H1 (cell line): ENCODE data around the gene SGO2. TPM values are rescaled to one million over a fixed set of nuclear protein-coding genes. Genes with fewer than 3 reads are reported as not detected.
"Not testable (repeated sequence)": the region's sequence is repeated elsewhere in the genome, so short reads cannot be mapped to it uniquely, and the experiment has no call there.

ENCODE experiments used
- CTCF ChIA-PET: fragments of 300-600 bp; sonication (Branson Sonifier 250); formaldehyde crosslinking; loops from one replicate; lab custom pipeline; 2021; ENCODE audit not compliant: partially characterized antibody; lab: Charles Lee
- POLR2A ChIA-PET: fragments of 300-600 bp; sonication (Branson Sonifier 250); formaldehyde crosslinking; loops from one replicate; lab custom pipeline; 2021; ENCODE audit warnings: inconsistent platforms; ENCODE audit not compliant: partially characterized antibody; lab: Charles Lee
- DNase-seq, 2 experiments: peaks; one replicate each; pipeline versions ENCODE4 v3.0.0 to v3.0.0-alpha.2; 2010 to 2022; ENCODE audit warnings: low spot score in 2 of 2, low read depth in 1 of 2, mixed read lengths in 1 of 2
- FAIRE-seq: peaks from 2 replicates; lab custom pipeline; 2011; peaks lifted over from hg19 to GRCh38; lab: Jason Lieb, UNC
- H2AFZ ChIP-seq: 2 replicates; pipeline ENCODE4 v1.8.1; 2012; ENCODE audit warnings: low read length, inconsistent platforms
- H2AK5ac ChIP-seq: 2 replicates; pipeline ENCODE4 v1.6.1; 2013; ENCODE audit warnings: low read depth, low read length
- H2BK120ac ChIP-seq: replicated peaks from 2 replicates; pipeline ENCODE3; 2013; ENCODE audit warnings: low read depth, low read length, inconsistent platforms
- H2BK12ac ChIP-seq: 2 replicates; pipeline ENCODE4 v1.6.1; 2013; ENCODE audit warnings: low read depth, low read length
- H2BK15ac ChIP-seq: 2 replicates; pipeline ENCODE4 v1.6.1; 2013; ENCODE audit warnings: low read length
- H2BK20ac ChIP-seq: 2 replicates; pipeline ENCODE4 v1.6.1; 2013; ENCODE audit warnings: low read length
- H2BK5ac ChIP-seq: 2 replicates; pipeline ENCODE4 v1.6.1; 2013; ENCODE audit warnings: low read depth, low read length
- H3K14ac ChIP-seq: 2 replicates; pipeline ENCODE4 v1.6.1; 2013; ENCODE audit warnings: inconsistent platforms; ENCODE audit not compliant: insufficient read length
- H3K18ac ChIP-seq: 2 replicates; pipeline ENCODE4 v1.6.1; 2013; ENCODE audit warnings: low read length; ENCODE audit errors: extremely low read depth
- H3K23ac ChIP-seq: 2 replicates; pipeline ENCODE4 v1.6.1; 2013; ENCODE audit warnings: inconsistent platforms; ENCODE audit not compliant: insufficient read length
- H3K23me2 ChIP-seq: 2 replicates; pipeline ENCODE4 v1.6.1; 2013; ENCODE audit warnings: low read depth, low read length
- H3K27ac ChIP-seq: 2 replicates; pipeline ENCODE4 v1.6.1; 2011; ENCODE audit warnings: low read depth, low read length, inconsistent platforms
- H3K27me3 ChIP-seq, 4 experiments: replicated peaks in 1 of 4; 1 replicate in 1 of 4; 2 replicates in 3 of 4; pipeline versions ENCODE4 v1.6.1 to v1.8.1; 2011 to 2013; ENCODE audit warnings: low read length in 3 of 4, mild to moderate bottlenecking in 3 of 4, inconsistent platforms in 2 of 4, mixed read lengths in 2 of 4, moderate library complexity in 1 of 4; ENCODE audit not compliant: control insufficient read depth in 3 of 4, insufficient read depth in 3 of 4; ENCODE audit errors: extremely low read depth in 1 of 4
- H3K36me3 ChIP-seq, 4 experiments: 2 replicates each; pipeline versions ENCODE4 v1.6.1 to v1.8.1; 2011 to 2013; ENCODE audit warnings: mild to moderate bottlenecking in 4 of 4, low read length in 3 of 4, moderate library complexity in 2 of 4, control low read depth in 1 of 4, inconsistent platforms in 1 of 4; ENCODE audit not compliant: insufficient read depth in 4 of 4, control insufficient read depth in 2 of 4
- H3K4ac ChIP-seq: replicated peaks from 2 replicates; pipeline ENCODE3; 2013; ENCODE audit warnings: low read length, low read depth, mixed read lengths, inconsistent platforms; ENCODE audit not compliant: insufficient read length
- H3K4me1 ChIP-seq, 4 experiments: replicated peaks in 1 of 4; 1 replicate in 1 of 4; 2 replicates in 3 of 4; pipeline versions ENCODE4 v1.6.1 to v1.8.1; 2011 to 2013; ENCODE audit warnings: low read length in 3 of 4, inconsistent platforms in 2 of 4, mixed read lengths in 1 of 4; ENCODE audit not compliant: insufficient read depth in 4 of 4, control insufficient read depth in 3 of 4
- H3K4me2 ChIP-seq, 2 experiments: 2 replicates each; pipeline versions ENCODE4 v1.6.1 to v1.8.1; 2011 to 2013; ENCODE audit warnings: low read depth in 2 of 2, low read length in 2 of 2, control low read depth in 1 of 2, inconsistent platforms in 1 of 2, mild to moderate bottlenecking in 1 of 2; ENCODE audit not compliant: insufficient read depth in 1 of 2
- H3K4me3 ChIP-seq, 4 experiments: fragments of 200-600, 300-600 bp in 1 of 4; sonication (generic), shearing (Covaris generic), sonication (Bioruptor Twin) in 1 of 4; 2 replicates each; pipeline versions ENCODE4 v1.5.1 to v1.8.1; 2011 to 2016; ENCODE audit warnings: low read length in 4 of 4, low read depth in 3 of 4, control low read depth in 2 of 4, inconsistent platforms in 2 of 4, mild to moderate bottlenecking in 2 of 4, mixed read lengths in 1 of 4, moderate library complexity in 1 of 4; ENCODE audit not compliant: insufficient read depth in 2 of 4; ENCODE audit errors: extremely low read depth in 1 of 4
- H3K56ac ChIP-seq: replicated peaks from 2 replicates; pipeline ENCODE3; 2013; ENCODE audit warnings: low read depth, mild to moderate bottlenecking, mixed read lengths, low read length, inconsistent platforms; ENCODE audit not compliant: insufficient read length
- H3K79me1 ChIP-seq: 2 replicates; pipeline ENCODE4 v1.6.1; 2013; ENCODE audit warnings: low read depth, low read length, control low read depth
- H3K79me2 ChIP-seq, 2 experiments: 2 replicates each; pipeline versions ENCODE4 v1.6.1 to v1.8.1; 2012 to 2013; ENCODE audit warnings: low read length in 2 of 2, mild to moderate bottlenecking in 2 of 2, inconsistent platforms in 1 of 2; ENCODE audit not compliant: insufficient read depth in 2 of 2, control insufficient read depth in 1 of 2
- H3K9ac ChIP-seq, 4 experiments: replicated peaks in 1 of 4; 1 replicate in 1 of 4; 2 replicates in 3 of 4; pipeline versions ENCODE4 v1.6.1 to v1.8.1; 2011 to 2013; ENCODE audit warnings: low read depth in 3 of 4, low read length in 3 of 4, control low read depth in 2 of 4, mild to moderate bottlenecking in 2 of 4, moderate library complexity in 2 of 4, inconsistent platforms in 1 of 4; ENCODE audit errors: extremely low read depth in 1 of 4
- H3K9me3 ChIP-seq, 2 experiments: 2 replicates each; pipeline versions ENCODE4 v1.6.1 to v1.8.1; 2012 to 2013; ENCODE audit warnings: mild to moderate bottlenecking in 2 of 2, moderate library complexity in 2 of 2, control low read depth in 1 of 2, inconsistent platforms in 1 of 2, low read depth in 1 of 2, low read length in 1 of 2, mixed read lengths in 1 of 2; ENCODE audit not compliant: insufficient read depth in 2 of 2
- H4K20me1 ChIP-seq, 2 experiments: replicated peaks in 1 of 2; 2 replicates each; pipeline versions ENCODE3 to v1.8.1; 2011 to 2013; ENCODE audit warnings: inconsistent platforms in 2 of 2, low read length in 2 of 2, mild to moderate bottlenecking in 1 of 2; ENCODE audit not compliant: insufficient read depth in 2 of 2, control insufficient read depth in 1 of 2
- H4K5ac ChIP-seq: 2 replicates; pipeline ENCODE4 v1.6.1; 2013; ENCODE audit warnings: low read length, low read depth, mixed read lengths, inconsistent platforms; ENCODE audit not compliant: insufficient read length
- H4K8ac ChIP-seq: 2 replicates; pipeline ENCODE4 v1.8.0; 2013; ENCODE audit warnings: mild to moderate bottlenecking, moderate library complexity, low read length, inconsistent platforms; ENCODE audit not compliant: insufficient read depth; ENCODE audit errors: extremely low read depth
- H4K91ac ChIP-seq: replicated peaks from 2 replicates; pipeline ENCODE3; 2013; ENCODE audit warnings: low read length, mixed read lengths, inconsistent platforms; ENCODE audit not compliant: insufficient read length
- BACH1 ChIP-seq: IDR thresholded peaks from 2 replicates; pipeline ENCODE4 v1.6.1; 2012; ENCODE audit warnings: low read length, improper control_type of control experiment
- EGR1 ChIP-seq: IDR thresholded peaks from 2 replicates; pipeline ENCODE4 v1.6.1; 2011; ENCODE audit warnings: low read depth, low read length, borderline replicate concordance
- WGBS, 2 experiments: shearing (Covaris generic) in 1 of 2; methylation state at CpG; one replicate each; pipeline versions ENCODE4 v1.1.6 to v1.1.7; 2013 to 2015; ENCODE audit warnings: low lambda C conversion rate in 2 of 2, mixed read lengths in 2 of 2, inconsistent platforms in 1 of 2, low coverage in 1 of 2, missing lambda C conversion rate in 1 of 2; ENCODE audit not compliant: insufficient replicate concordance in 2 of 2, insufficient coverage in 1 of 2, insufficient read length in 1 of 2; ENCODE audit errors: extremely low coverage in 1 of 2, missing lambda C conversion rate in 1 of 2; 5-methylcytosine and 5-hydroxymethylcytosine counted together
- polyA plus RNA-seq, 7 experiments: library from polyadenylated mRNA; depleted of rRNA in 3 of 7; stranded (reverse) in 5 of 7; unstranded in 2 of 7; fragments of >200 nt in 5 of 7; fragments of 200-250 nt in 2 of 7; gene quantifications; 1 replicate in 5 of 7; 2 replicates in 1 of 7; 4 replicates in 1 of 7; pipeline versions ENCODE4 v1.2.1 to v1.2.3, GENCODE V29; 2011 to 2013; ENCODE audit warnings: missing spikeins in 2 of 7, mixed read lengths in 2 of 7
- total RNA-seq: library from RNA; stranded (reverse); fragmentation: NEBNext Ultra II Directional; extraction: Animal tissue kit (Norgen Biotek cat#: 25700); gene quantifications from 2 replicates; pipeline ENCODE4 v1.2.1, GENCODE V29; 2021

Gene SGO2
- total and polyA plus RNA-seq, 2 of the 8 experiments (the other 6 are each of a cell fraction or from before 2014, with no cell fraction given), result 2.4 to 33.2 TPM

GRCh38 chr2:200540793-200541192 is 14.8 kb downstream of the SGO2 start:
- Histone ChIP-seq H3K4ac (no peak overlapping the region), H3K9ac (no peak overlapping the region), H2AFZ (no peak overlapping the region), H3K36me3 (peaks cover 0 to 19% (median 7%) of the 10 kb centered on the region in 4 experiments; a peak in 4 of 8 replicates), H3K14ac (no peak overlapping the region), H4K5ac (no peak overlapping the region), H3K4me1 (no peaks in the 10 kb centered on the region), H3K56ac (no peak overlapping the region), H4K8ac (no peak overlapping the region), H2BK12ac (no peak overlapping the region), H2BK20ac (no peak overlapping the region)
- CTCF ChIA-PET, result no interaction called here
- TF ChIP-seq BACH1, result no peak
- no peak for TF ChIP-seq EGR1
- TF ChIP-seq, all 59 proteins: peak for 0
- FAIRE-seq, result no peak
- no peak overlapping the region for H2AK5ac ChIP-seq
- POLR2A ChIA-PET, result no interaction called here
- no peak overlapping the region for H2BK15ac ChIP-seq
- H3K9me3 ChIP-seq, result no peaks in the 10 kb centered on the region
- no peaks in the 10 kb centered on the region for H3K27me3 ChIP-seq
- no peaks in the 10 kb centered on the region for H3K79me1 ChIP-seq
- no peak overlapping the region for H2BK120ac ChIP-seq
- H4K91ac ChIP-seq, result no peak overlapping the region
- no peak overlapping the region for H3K23ac ChIP-seq
- no peak for DNase-seq
- no peaks in the 10 kb centered on the region for H4K20me1 ChIP-seq
- H3K18ac ChIP-seq, result no peak overlapping the region
- no peak overlapping the region for H2BK5ac ChIP-seq
- no peaks in the 10 kb centered on the region for H3K23me2 ChIP-seq
- no peaks in the 10 kb centered on the region for H3K79me2 ChIP-seq
- H3K27ac ChIP-seq, result no peak overlapping the region
- H3K4me3 ChIP-seq, result no peak overlapping the region
- no peak overlapping the region for H3K4me2 ChIP-seq

GRCh38 chr2:200566596-200566995 is 40.6 kb downstream of the SGO2 start:
- FAIRE-seq, H4K91ac ChIP-seq, H2BK5ac ChIP-seq, H3K4me3 ChIP-seq, H3K9ac ChIP-seq, H4K5ac ChIP-seq, H3K23me2 ChIP-seq, H3K9me3 ChIP-seq, H4K20me1 ChIP-seq, H2AFZ ChIP-seq, H3K14ac ChIP-seq, H3K23ac ChIP-seq, H4K8ac ChIP-seq, H2BK20ac ChIP-seq, H3K27ac ChIP-seq, H2BK12ac ChIP-seq, DNase-seq, H3K18ac ChIP-seq, H3K79me2 ChIP-seq, H3K79me1 ChIP-seq, H2BK15ac ChIP-seq, H2AK5ac ChIP-seq, H3K27me3 ChIP-seq, H3K4me2 ChIP-seq, H3K36me3 ChIP-seq, H2BK120ac ChIP-seq, H3K56ac ChIP-seq, H3K4ac ChIP-seq, POLR2A ChIA-PET, H3K4me1 ChIP-seq: not testable (repeated sequence)
- CTCF ChIA-PET, result interaction anchor here (0.8 kb wide), 1 partner anchor 12 kb away, joined by 3 read pairs; no protein-coding TSS in a partner anchor
- 90% methylated on average over 12 of the region's 12 CpGs; no CpG with 5 or more reads in 1 of the 2 experiments for WGBS, 2 experiments
